ENCODE results near the gene MKKS. TPM values are rescaled to one million over a fixed set of nuclear protein-coding genes. Genes with fewer than 3 reads are reported as not detected.
"Not testable (repeated sequence)": the region's sequence is repeated elsewhere in the genome, so short reads cannot be mapped to it uniquely, and the experiment has no call there.

MKKS gene
- total RNA-seq, 1 experiment from 2014 or later = 10.6 TPM

GRCh38 chr20:10398834-10399369, 35.1 kb downstream of the MKKS start:
- Histone ChIP-seq H3K14ac (ENCODE audit: insufficient read depth, low read length) (no peak overlapping the region), H2BK15ac (ENCODE audit: low read depth, low read length) (no peak overlapping the region), H2BK20ac (ENCODE audit: low read depth, low read length, poor library complexity, severe bottlenecking) (no peak overlapping the region), H3K4me2 (ENCODE audit: insufficient read depth, insufficient read length, low read length) (no peak overlapping the region), H3K9ac (ENCODE audit: extremely low read depth, insufficient read length, low read length) (no peak overlapping the region), H2AK5ac (ENCODE audit: insufficient read length, low read length) (no peak overlapping the region), H3K79me2 (ENCODE audit: insufficient read depth, low read length) (no peaks in the 10 kb centered on the region), H4K20me1 (ENCODE audit: control insufficient read depth, insufficient read depth, insufficient read length) (no peaks in the 10 kb centered on the region), H2BK12ac (ENCODE audit: insufficient read length, low read depth, low read length) (no peak overlapping the region), H3K27me3 (ENCODE audit: insufficient read depth, low read length) (no peaks in the 10 kb centered on the region), H3T11ph (ENCODE audit: low read length) (no peak overlapping the region), H2BK120ac (ENCODE audit: low read depth, low read length, poor library complexity, severe bottlenecking) (no peak overlapping the region), H3K79me1 (ENCODE audit: insufficient read depth, low read depth, low read length, poor library complexity, severe bottlenecking) (no peaks in the 10 kb centered on the region), H3K27ac (ENCODE audit: insufficient read length, low read depth, low read length) (no peak overlapping the region), H4K91ac (ENCODE audit: insufficient read length, low read depth, low read length) (no peak overlapping the region), H3K9me3 (ENCODE audit: control insufficient read depth, low read depth, low read length) (no peaks in the 10 kb centered on the region), H3K23ac (ENCODE audit: insufficient read length, low read depth, low read length) (no peak overlapping the region), H4K8ac (replicated peaks; ENCODE audit: insufficient read length, low read depth, low read length) (no peak overlapping the region), H3K4ac (ENCODE audit: low read depth, low read length) (no peak overlapping the region), H3K56ac (ENCODE audit: insufficient read length, low read depth, low read length) (no peak overlapping the region), H3K18ac (ENCODE audit: insufficient read length, low read depth, low read length) (no peak overlapping the region), H2AFZ (ENCODE audit: low read length) (no peak overlapping the region), H3K4me1 (ENCODE audit: insufficient read depth, low read length) (no peaks in the 10 kb centered on the region), H3K23me2 (ENCODE audit: insufficient read length, low read depth, low read length, poor library complexity, severe bottlenecking) (no peaks in the 10 kb centered on the region), H4K5ac (ENCODE audit: insufficient read length, low read depth, low read length) (no peak overlapping the region), H2BK5ac (ENCODE audit: insufficient read length, low read length) (no peak overlapping the region)
- DNase-seq = no peak
- H3K27ac Mint-ChIP-seq = no peak overlapping the region
- H3K4me1 Mint-ChIP-seq = no peaks in the 10 kb centered on the region
- H3K9me3 Mint-ChIP-seq = peaks cover 7 to 8% of the 10 kb centered on the region in 2 experiments; a peak in 4 of 5 replicates
- peaks cover 0 to 4% (median 0%) of the 10 kb centered on the region in 3 experiments; a peak in 1 of 7 replicates for H3K36me3 Mint-ChIP-seq (ENCODE audit: insufficient read depth in 1 of 3, low read depth in 3 of 3)
- no peak overlapping the region for H3K4me3 Mint-ChIP-seq
- TF ChIP-seq CTCF (conservative IDR thresholded peaks at IDR 0.05) = no peak
- WGBS (ENCODE audit: extremely low coverage, insufficient read length, low lambda C conversion rate) = no CpG with 5 or more reads among the region's 3 CpGs
- no peaks in the 10 kb centered on the region; the same call in 1 of the 2 replicates for H3K27me3 Mint-ChIP-seq (ENCODE audit: low read depth)

GRCh38 chr20:10394752-10395151, 39.3 kb downstream of the MKKS start:
- not testable (repeated sequence) for H4K20me1 ChIP-seq (ENCODE audit: control insufficient read depth, insufficient read depth, insufficient read length); H3K4ac ChIP-seq (ENCODE audit: low read depth, low read length); H3K4me1 Mint-ChIP-seq; DNase-seq; H3K27me3 ChIP-seq (ENCODE audit: insufficient read depth, low read length); H4K91ac ChIP-seq (ENCODE audit: insufficient read length, low read depth, low read length); H3K4me3 Mint-ChIP-seq; H3K27me3 Mint-ChIP-seq (ENCODE audit: low read depth); H3K4me2 ChIP-seq (ENCODE audit: insufficient read depth, insufficient read length, low read length); H2BK5ac ChIP-seq (ENCODE audit: insufficient read length, low read length); H2BK12ac ChIP-seq (ENCODE audit: insufficient read length, low read depth, low read length); H3T11ph ChIP-seq (ENCODE audit: low read length); H3K79me1 ChIP-seq (ENCODE audit: insufficient read depth, low read depth, low read length, poor library complexity, severe bottlenecking); H2BK15ac ChIP-seq (ENCODE audit: low read depth, low read length); H3K23ac ChIP-seq (ENCODE audit: insufficient read length, low read depth, low read length); H3K9ac ChIP-seq (ENCODE audit: extremely low read depth, insufficient read length, low read length); H3K18ac ChIP-seq (ENCODE audit: insufficient read length, low read depth, low read length); H3K79me2 ChIP-seq (ENCODE audit: insufficient read depth, low read length); H3K27ac Mint-ChIP-seq; H4K8ac ChIP-seq (replicated peaks; ENCODE audit: insufficient read length, low read depth, low read length); H2BK120ac ChIP-seq (ENCODE audit: low read depth, low read length, poor library complexity, severe bottlenecking); H3K23me2 ChIP-seq (ENCODE audit: insufficient read length, low read depth, low read length, poor library complexity, severe bottlenecking); H2AK5ac ChIP-seq (ENCODE audit: insufficient read length, low read length); H2AFZ ChIP-seq (ENCODE audit: low read length); H3K56ac ChIP-seq (ENCODE audit: insufficient read length, low read depth, low read length); H3K9me3 ChIP-seq (ENCODE audit: control insufficient read depth, low read depth, low read length); H4K5ac ChIP-seq (ENCODE audit: insufficient read length, low read depth, low read length); H3K4me1 ChIP-seq (ENCODE audit: insufficient read depth, low read length); H3K36me3 Mint-ChIP-seq (ENCODE audit: insufficient read depth in 1 of 3, low read depth in 3 of 3); H2BK20ac ChIP-seq (ENCODE audit: low read depth, low read length, poor library complexity, severe bottlenecking); H3K14ac ChIP-seq (ENCODE audit: insufficient read depth, low read length); H3K27ac ChIP-seq (ENCODE audit: insufficient read length, low read depth, low read length)
- peaks cover 7 to 16% of the 10 kb centered on the region in 2 experiments; a peak in 4 of 5 replicates for H3K9me3 Mint-ChIP-seq
- WGBS (ENCODE audit: extremely low coverage, insufficient read length, low lambda C conversion rate) = no CpG with 5 or more reads among the region's 32 CpGs
